ENCODE results near the gene INHA.

DNA sequence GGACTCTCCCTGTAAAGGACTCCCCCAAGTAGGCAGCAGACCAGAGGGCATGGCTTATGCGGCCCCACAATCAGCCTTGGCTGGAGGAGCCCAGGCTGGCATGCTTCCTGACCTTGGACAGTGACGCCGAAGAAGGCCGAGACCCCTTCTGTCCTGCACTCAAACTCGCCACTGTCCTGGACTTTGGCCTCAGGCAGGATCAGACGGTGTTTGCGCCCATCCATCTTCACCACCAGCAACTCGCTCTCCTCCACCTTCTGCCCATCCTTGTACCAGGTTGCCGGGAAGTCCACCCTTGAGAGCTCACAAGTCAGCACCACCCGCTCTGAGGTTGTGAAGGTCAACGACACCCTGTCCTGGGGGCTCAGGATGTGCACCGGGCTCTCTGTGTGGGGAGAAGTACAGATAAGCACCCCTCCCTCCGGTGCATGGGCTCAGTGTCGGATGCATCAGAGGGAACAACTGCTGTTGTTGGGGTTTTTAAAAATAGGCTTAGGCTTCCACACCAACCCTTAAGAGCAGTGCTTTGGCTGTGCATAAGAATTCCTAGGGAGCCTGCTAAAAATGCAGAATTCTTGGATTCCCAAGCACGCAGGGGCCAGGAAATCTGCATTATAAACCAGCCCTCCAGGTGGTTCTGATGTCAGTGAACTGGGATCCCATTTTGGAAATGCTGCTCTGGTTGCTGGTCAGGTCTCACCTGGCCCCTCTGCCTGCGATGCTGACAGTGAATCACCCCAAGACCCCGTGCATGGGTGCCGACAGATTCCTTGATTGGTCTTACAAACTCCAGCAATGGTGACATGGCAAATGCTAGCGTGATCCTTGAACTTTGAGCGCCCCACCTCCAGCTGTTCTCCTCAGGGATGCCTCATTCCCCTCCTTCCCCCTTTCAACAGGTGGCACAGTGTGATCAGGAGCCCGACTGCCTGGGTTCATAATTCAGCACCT, 6.7 kb upstream of the INHA start:
- TF ChIP-seq, protein P1, sequence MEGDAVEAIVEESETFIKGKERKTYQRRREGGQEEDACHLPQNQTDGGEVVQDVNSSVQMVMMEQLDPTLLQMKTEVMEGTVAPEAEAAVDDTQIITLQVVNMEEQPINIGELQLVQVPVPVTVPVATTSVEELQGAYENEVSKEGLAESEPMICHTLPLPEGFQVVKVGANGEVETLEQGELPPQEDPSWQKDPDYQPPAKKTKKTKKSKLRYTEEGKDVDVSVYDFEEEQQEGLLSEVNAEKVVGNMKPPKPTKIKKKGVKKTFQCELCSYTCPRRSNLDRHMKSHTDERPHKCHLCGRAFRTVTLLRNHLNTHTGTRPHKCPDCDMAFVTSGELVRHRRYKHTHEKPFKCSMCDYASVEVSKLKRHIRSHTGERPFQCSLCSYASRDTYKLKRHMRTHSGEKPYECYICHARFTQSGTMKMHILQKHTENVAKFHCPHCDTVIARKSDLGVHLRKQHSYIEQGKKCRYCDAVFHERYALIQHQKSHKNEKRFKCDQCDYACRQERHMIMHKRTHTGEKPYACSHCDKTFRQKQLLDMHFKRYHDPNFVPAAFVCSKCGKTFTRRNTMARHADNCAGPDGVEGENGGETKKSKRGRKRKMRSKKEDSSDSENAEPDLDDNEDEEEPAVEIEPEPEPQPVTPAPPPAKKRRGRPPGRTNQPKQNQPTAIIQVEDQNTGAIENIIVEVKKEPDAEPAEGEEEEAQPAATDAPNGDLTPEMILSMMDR (IDR thresholded peaks at IDR 0.05): no peak
- no peak for TF ChIP-seq POLR2A (IDR thresholded peaks at IDR 0.05)
